ENCODE data around the gene GOSR1. TPM values are rescaled to one million over a fixed set of nuclear protein-coding genes. Genes with fewer than 3 reads are reported as not detected.
"Not testable (repeated sequence)": the region's sequence is repeated elsewhere in the genome, so short reads cannot be mapped to it uniquely, and the experiment has no call there.

GOSR1 gene
- total RNA-seq, 4 donors from 2014 or later = 28.4 to 62.0 (median 44.6) TPM

- no peaks in the 10 kb centered on the region for H3K9me3 ChIP-seq
- H3K27me3 ChIP-seq = no peaks in the 10 kb centered on the region
- no peak overlapping the region for H3K4me3 ChIP-seq
- TF ChIP-seq POLR2A (IDR thresholded peaks at IDR 0.05) (no peak), EP300 (IDR thresholded peaks at IDR 0.05) (no peak), CTCF (IDR thresholded peaks at IDR 0.05) (no peak), POLR2AphosphoS5 (IDR thresholded peaks at IDR 0.05) (no peak)
- no peak for ATAC-seq
- H3K36me3 ChIP-seq = no peaks in the 10 kb centered on the region
- WGBS, 2 donors (ENCODE audit: low coverage in 1 of 2) = 50% methylated on average over 1 of the region's 22 CpGs; no CpG with 5 or more reads in 1 of the 2 donors
- H3K27ac ChIP-seq = no peak overlapping the region
- no peaks in the 10 kb centered on the region for H3K4me1 ChIP-seq
Observed at GRCh38 chr17:30558686-30559545, 81.7 kb downstream of the GOSR1 start.

- no peaks in the 10 kb centered on the region for H3K36me3 ChIP-seq
- no peak for ATAC-seq
- TF ChIP-seq CTCF (IDR thresholded peaks at IDR 0.05) = no peak
- TF ChIP-seq EP300 (IDR thresholded peaks at IDR 0.05) = no peak
- TF ChIP-seq POLR2A (IDR thresholded peaks at IDR 0.05) = no peak
- TF ChIP-seq POLR2AphosphoS5 (IDR thresholded peaks at IDR 0.05) = no peak
- H3K4me3 ChIP-seq = no peak overlapping the region
- no peaks in the 10 kb centered on the region for H3K9me3 ChIP-seq
- H3K4me1 ChIP-seq = no peaks in the 10 kb centered on the region
- H3K27me3 ChIP-seq = no peaks in the 10 kb centered on the region
- H3K27ac ChIP-seq = no peak overlapping the region
- no CpG with 5 or more reads among the region's 7 CpGs for WGBS, 2 donors (ENCODE audit: low coverage in 1 of 2)
Observed at GRCh38 chr17:30559656-30560055, 82.4 kb downstream of the GOSR1 start.

GRCh38 chr17:30560117-30561026 lies 83.2 kb downstream of the GOSR1 start:
- WGBS, 2 donors (ENCODE audit: low coverage in 1 of 2) = 80 to 91% methylated on average over 1 to 4 of the region's 8 CpGs

GRCh38 chr17:30561766-30562165 lies 84.6 kb downstream of the GOSR1 start:
- not testable (repeated sequence) for H3K4me1 ChIP-seq, H3K9me3 ChIP-seq, ATAC-seq, H3K36me3 ChIP-seq, H3K4me3 ChIP-seq, H3K27me3 ChIP-seq, H3K27ac ChIP-seq
- 83 to 100% methylated on average over 1 of the region's 1 CpG for whole genome bisulfite sequencing, 2 donors (ENCODE audit: low coverage in 1 of 2)

More at GRCh38 chr17:30560117-30561026, 83.2 kb downstream of the GOSR1 start:
- H3K4me1 ChIP-seq, H3K4me3 ChIP-seq, H3K27ac ChIP-seq, H3K36me3 ChIP-seq, ATAC-seq, H3K9me3 ChIP-seq, H3K27me3 ChIP-seq: not testable (repeated sequence)

GRCh38 chr17:30563131-30563904 lies 86.1 kb downstream of the GOSR1 start:
- not testable (repeated sequence) for H3K9me3 ChIP-seq, H3K27ac ChIP-seq, H3K4me3 ChIP-seq, H3K27me3 ChIP-seq, ATAC-seq, H3K36me3 ChIP-seq, H3K4me1 ChIP-seq
- WGBS, 2 donors (ENCODE audit: low coverage in 1 of 2) = 42 to 60% methylated on average over 4 to 5 of the region's 9 CpGs

- ATAC-seq, H3K27me3 ChIP-seq, H3K4me3 ChIP-seq, H3K36me3 ChIP-seq, H3K27ac ChIP-seq, H3K4me1 ChIP-seq, H3K9me3 ChIP-seq: not testable (repeated sequence)
- WGBS, 2 donors (ENCODE audit: low coverage in 1 of 2) = 62 to 63% methylated on average over 1 to 6 of the region's 7 CpGs
Observed at GRCh38 chr17:30563905-30564390, 86.7 kb downstream of the GOSR1 start.

- ATAC-seq, H3K27me3 ChIP-seq, H3K4me1 ChIP-seq, H3K27ac ChIP-seq, H3K36me3 ChIP-seq, H3K9me3 ChIP-seq, H3K4me3 ChIP-seq: not testable (repeated sequence)
- 37% methylated on average over 9 of the region's 13 CpGs; no CpG with 5 or more reads in 1 of the 2 donors for WGBS, 2 donors (ENCODE audit: low coverage in 1 of 2)
Observed at GRCh38 chr17:30564422-30565072, 87.3 kb downstream of the GOSR1 start.
